Caco-2 (cell line): ENCODE data around the gene KDM8. TPM values are rescaled to one million over a fixed set of nuclear protein-coding genes. Genes with fewer than 3 reads are reported as not detected.

Experiments
- BruUV-seq: library from RNA; stranded (reverse); fragments of 400-500 nt; replicated peaks from 2 replicates; lab custom pipeline; 2021; lab: Mats Ljungman, UMichigan
- CTCF ChIA-PET: fragments of 300-600 bp; sonication (Branson Sonifier 250); formaldehyde crosslinking; loops from one replicate; lab custom pipeline; 2022; ENCODE audit warnings: antibody characterized with exemption; lab: Charles Lee
- POLR2A ChIA-PET: fragments of 300-600 bp; sonication (Branson Sonifier 250); formaldehyde crosslinking; loops from one replicate; lab custom pipeline; 2022; ENCODE audit warnings: antibody characterized with exemption; lab: Charles Lee
- DNase-seq, 2 experiments: peaks; one replicate each; pipeline versions ENCODE4 v3.0.0 to v3.0.0-alpha.2; 2020 to 2022
- H3K27me3 ChIP-seq: replicated peaks from 2 replicates; pipeline ENCODE4 v1.6.0; 2011; ENCODE audit warnings: low read length; ENCODE audit not compliant: control insufficient read depth, insufficient read depth
- H3K36me3 ChIP-seq: 2 replicates; pipeline ENCODE4 v1.5.1; 2011; ENCODE audit warnings: low read length; ENCODE audit not compliant: control insufficient read depth, insufficient read depth
- H3K4me1 ChIP-seq: fragments of 250-450 bp; sonication (Bioruptor Pico); 2 replicates; pipeline ENCODE4 v1.5.1; 2020; ENCODE audit warnings: mild to moderate bottlenecking
- H3K4me3 ChIP-seq: 2 replicates; pipeline ENCODE4 v1.5.1; 2011; ENCODE audit warnings: low read depth, mild to moderate bottlenecking, control low read depth, low read length
- H3K9me3 ChIP-seq: fragments of 250-450 bp; sonication (Bioruptor Pico); 2 replicates; pipeline ENCODE4 v1.5.1; 2020; ENCODE audit warnings: mild to moderate bottlenecking, moderate library complexity
- H3K27ac Mint-ChIP-seq: one replicate; pipeline ENCODE4 v1.8.0; 2022; ENCODE audit warnings: mixed read lengths; ENCODE audit not compliant: unreplicated experiment
- H3K27me3 Mint-ChIP-seq: one replicate; pipeline ENCODE4 v1.8.0; 2022; ENCODE audit warnings: mixed read lengths; ENCODE audit not compliant: insufficient read depth, unreplicated experiment
- H3K36me3 Mint-ChIP-seq: one replicate; pipeline ENCODE4 v1.8.0; 2022; ENCODE audit warnings: mild to moderate bottlenecking, mixed read lengths; ENCODE audit not compliant: insufficient read depth, unreplicated experiment
- H3K4me1 Mint-ChIP-seq: one replicate; pipeline ENCODE4 v1.8.0; 2022; ENCODE audit warnings: low read depth, mixed read lengths; ENCODE audit not compliant: unreplicated experiment
- H3K4me3 Mint-ChIP-seq: one replicate; pipeline ENCODE4 v1.8.0; 2022; ENCODE audit warnings: mild to moderate bottlenecking, moderate library complexity, mixed read lengths; ENCODE audit not compliant: unreplicated experiment
- H3K9me3 Mint-ChIP-seq: one replicate; pipeline ENCODE4 v1.8.0; 2022; ENCODE audit warnings: mixed read lengths; ENCODE audit not compliant: unreplicated experiment
- intact Hi-C: fragments of 100-400 bp; cut with micrococcal nuclease; formaldehyde crosslinking; loops from one replicate; pipeline ENCODE4 v1.10.0; 2022; ENCODE audit not compliant: unreplicated experiment
- total RNA-seq: library from RNA; stranded (reverse); gene quantifications from 2 replicates; pipeline ENCODE4 v1.2.3, GENCODE V29; 2022
- TF ChIP-seq, protein P1 (sequence below), 2 experiments: fragments of 200-600 bp in 1 of 2; IDR thresholded peaks; 1 replicate in 1 of 2; 2 replicates in 1 of 2; pipeline versions ENCODE4 v1.5.1 to v1.8.0; 2011 to 2022; ENCODE audit warnings: antibody characterized with exemption in 1 of 2, control low read depth in 1 of 2, inconsistent platforms in 1 of 2, low read depth in 1 of 2, low read length in 1 of 2, mild to moderate bottlenecking in 1 of 2, moderate library complexity in 1 of 2; ENCODE audit not compliant: insufficient read depth in 1 of 2, severe bottlenecking in 1 of 2, unreplicated experiment in 1 of 2

The KDM8 gene
- total RNA-seq, 1 experiment from 2014 or later = 7.0 TPM

GRCh38 chr16:27226976-27227705, 23.8 kb downstream of the KDM8 start:
- intact Hi-C loops = no loop called here
- no peak overlapping the region for H3K27ac Mint-ChIP-seq
- H3K4me3 Mint-ChIP-seq = no peak overlapping the region
- no TSS peak for BruUV-seq
- TF ChIP-seq, protein P1, sequence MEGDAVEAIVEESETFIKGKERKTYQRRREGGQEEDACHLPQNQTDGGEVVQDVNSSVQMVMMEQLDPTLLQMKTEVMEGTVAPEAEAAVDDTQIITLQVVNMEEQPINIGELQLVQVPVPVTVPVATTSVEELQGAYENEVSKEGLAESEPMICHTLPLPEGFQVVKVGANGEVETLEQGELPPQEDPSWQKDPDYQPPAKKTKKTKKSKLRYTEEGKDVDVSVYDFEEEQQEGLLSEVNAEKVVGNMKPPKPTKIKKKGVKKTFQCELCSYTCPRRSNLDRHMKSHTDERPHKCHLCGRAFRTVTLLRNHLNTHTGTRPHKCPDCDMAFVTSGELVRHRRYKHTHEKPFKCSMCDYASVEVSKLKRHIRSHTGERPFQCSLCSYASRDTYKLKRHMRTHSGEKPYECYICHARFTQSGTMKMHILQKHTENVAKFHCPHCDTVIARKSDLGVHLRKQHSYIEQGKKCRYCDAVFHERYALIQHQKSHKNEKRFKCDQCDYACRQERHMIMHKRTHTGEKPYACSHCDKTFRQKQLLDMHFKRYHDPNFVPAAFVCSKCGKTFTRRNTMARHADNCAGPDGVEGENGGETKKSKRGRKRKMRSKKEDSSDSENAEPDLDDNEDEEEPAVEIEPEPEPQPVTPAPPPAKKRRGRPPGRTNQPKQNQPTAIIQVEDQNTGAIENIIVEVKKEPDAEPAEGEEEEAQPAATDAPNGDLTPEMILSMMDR (IDR thresholded peaks at IDR 0.05; ENCODE audit: insufficient read depth in 1 of 2, low read depth in 1 of 2, low read length in 1 of 2, severe bottlenecking in 1 of 2, unreplicated experiment in 1 of 2) = no peak
- Histone ChIP-seq H3K4me1 (peaks cover 6% of the 10 kb centered on the region; the same call in 1 of the 2 replicates), H3K27me3 (no peaks in the 10 kb centered on the region), H3K4me3 (no peak overlapping the region), H3K9me3 (no peaks in the 10 kb centered on the region), H3K36me3 (peaks cover 1% of the 10 kb centered on the region; the same call in 1 of the 2 replicates)
- CTCF ChIA-PET = interaction anchor here (1.5 kb wide), 1 partner anchor 48 kb away, joined by 5 read pairs; no protein-coding TSS in a partner anchor
- no peak for DNase-seq
- H3K27me3 Mint-ChIP-seq = no peaks in the 10 kb centered on the region
- peaks cover 19% of the 10 kb centered on the region for H3K36me3 Mint-ChIP-seq
- no peaks in the 10 kb centered on the region for H3K9me3 Mint-ChIP-seq
- POLR2A ChIA-PET = no interaction called here
- H3K4me1 Mint-ChIP-seq = peaks cover 6% of the 10 kb centered on the region

- Histone ChIP-seq H3K27me3 (no peaks in the 10 kb centered on the region), H3K9me3 (no peaks in the 10 kb centered on the region), H3K36me3 (peaks cover 1% of the 10 kb centered on the region; the same call in 1 of the 2 replicates), H3K4me1 (peaks cover 6% of the 10 kb centered on the region; the same call in 1 of the 2 replicates), H3K4me3 (no peak overlapping the region)
- no TSS peak for BruUV-seq
- no peaks in the 10 kb centered on the region for H3K27me3 Mint-ChIP-seq
- H3K27ac Mint-ChIP-seq = no peak overlapping the region
- CTCF ChIA-PET = no interaction called here
- POLR2A ChIA-PET = no interaction called here
- H3K9me3 Mint-ChIP-seq = no peaks in the 10 kb centered on the region
- H3K36me3 Mint-ChIP-seq = peaks cover 19% of the 10 kb centered on the region
- intact Hi-C loops = no loop called here
- no peak overlapping the region for H3K4me3 Mint-ChIP-seq
- TF ChIP-seq, protein P1 (IDR thresholded peaks at IDR 0.05; ENCODE audit: insufficient read depth in 1 of 2, low read depth in 1 of 2, low read length in 1 of 2, severe bottlenecking in 1 of 2, unreplicated experiment in 1 of 2) = no peak
- H3K4me1 Mint-ChIP-seq = peaks cover 6% of the 10 kb centered on the region
- DNase-seq = no peak
Observed at GRCh38 chr16:27228045-27228444, 24.7 kb downstream of the KDM8 start.

GRCh38 chr16:27228621-27229501, 25.5 kb downstream of the KDM8 start:
- no peak for DNase-seq
- peaks cover 17% of the 10 kb centered on the region for H3K36me3 Mint-ChIP-seq
- Histone ChIP-seq H3K9me3 (no peaks in the 10 kb centered on the region), H3K4me1 (peaks cover 6% of the 10 kb centered on the region; the same call in 1 of the 2 replicates), H3K4me3 (no peak overlapping the region), H3K36me3 (peaks cover 1% of the 10 kb centered on the region; the same call in 1 of the 2 replicates), H3K27me3 (no peaks in the 10 kb centered on the region)
- peaks cover 6% of the 10 kb centered on the region for H3K4me1 Mint-ChIP-seq
- intact Hi-C loops = no loop called here
- no peak overlapping the region for H3K4me3 Mint-ChIP-seq
- no TSS peak for BruUV-seq
- ChIA-PET CTCF (no interaction called here), POLR2A (interaction anchor here (0.6 kb wide), 1 partner anchor 129 kb away, joined by 3 read pairs; no protein-coding TSS in a partner anchor)
- no peak overlapping the region for H3K27ac Mint-ChIP-seq
- H3K9me3 Mint-ChIP-seq = no peaks in the 10 kb centered on the region
- no peaks in the 10 kb centered on the region for H3K27me3 Mint-ChIP-seq
- TF ChIP-seq, protein P1 (IDR thresholded peaks at IDR 0.05; ENCODE audit: insufficient read depth in 1 of 2, low read depth in 1 of 2, low read length in 1 of 2, severe bottlenecking in 1 of 2, unreplicated experiment in 1 of 2) = no peak
